CD4-positive, alpha-beta T cell (primary cell): ENCODE results near the gene SELPLG. TPM values are rescaled to one million over a fixed set of nuclear protein-coding genes. Genes with fewer than 3 reads are reported as not detected.

Source experiments
- ATAC-seq: fragments of 200-7000 bp; cut with Tn5 transposase; one replicate; pipeline ENCODE4 v1.10.0; 2022; ENCODE audit warnings: mild to moderate bottlenecking; ENCODE audit not compliant: poor library complexity
- CTCF ChIA-PET: fragments of 350-600 bp; sonication (Branson Sonifier 250); formaldehyde crosslinking; loops from one replicate; lab custom pipeline; 2021; ENCODE audit warnings: antibody characterized with exemption, inconsistent platforms; lab: Charles Lee
- POLR2A ChIA-PET: fragments of 350-600 bp; sonication (Branson Sonifier 250); formaldehyde crosslinking; loops from one replicate; lab custom pipeline; 2021; ENCODE audit warnings: antibody characterized with exemption, inconsistent platforms; lab: Charles Lee
- DNase-seq, 14 experiments: peaks; one replicate each; pipeline ENCODE4 v3.0.0-alpha.2; 2013 to 2020; ENCODE audit warnings: mixed read lengths in 2 of 14
- H3K27ac ChIP-seq, 2 donors: one replicate each; pipeline versions ENCODE4 v1.5.1 to v1.7.0; 2013; ENCODE audit warnings: low read length in 2 of 2, low read depth in 1 of 2, mild to moderate bottlenecking in 1 of 2
- H3K27me3 ChIP-seq, 2 experiments: 1 replicate in 1 of 2; 2 replicates in 1 of 2; pipeline versions ENCODE4 v1.6.1 to v1.7.0; 2013; ENCODE audit warnings: low read length in 2 of 2, control low read depth in 1 of 2, mild to moderate bottlenecking in 1 of 2, moderate library complexity in 1 of 2; ENCODE audit not compliant: insufficient read depth in 2 of 2, control insufficient read depth in 1 of 2
- H3K36me3 ChIP-seq: one replicate; pipeline ENCODE4 v1.6.1; 2013; ENCODE audit warnings: low read length, control low read depth; ENCODE audit not compliant: insufficient read depth
- H3K4me1 ChIP-seq: one replicate; pipeline ENCODE4 v1.6.1; 2013; ENCODE audit warnings: low read length, control low read depth; ENCODE audit not compliant: insufficient read depth
- H3K4me3 ChIP-seq: one replicate; pipeline ENCODE4 v1.5.1; 2013; ENCODE audit warnings: mild to moderate bottlenecking, low read length, moderate library complexity
- H3K9me3 ChIP-seq, 2 experiments: 1 replicate in 1 of 2; 2 replicates in 1 of 2; pipeline versions ENCODE4 v1.6.1 to v1.7.0; 2013; ENCODE audit warnings: low read length in 2 of 2, mild to moderate bottlenecking in 2 of 2, control low read depth in 1 of 2, moderate library complexity in 1 of 2; ENCODE audit not compliant: control insufficient read depth in 1 of 2, insufficient read depth in 1 of 2
- H3K27ac Mint-ChIP-seq: one replicate; pipeline ENCODE4 v1.8.0; 2020; ENCODE audit warnings: mixed read lengths
- H3K27me3 Mint-ChIP-seq: one replicate; pipeline ENCODE4 v1.8.0; 2021; ENCODE audit warnings: mixed read lengths
- H3K36me3 Mint-ChIP-seq: one replicate; pipeline ENCODE4 v1.8.0; 2021; ENCODE audit warnings: low read depth, mixed read lengths
- H3K4me1 Mint-ChIP-seq: one replicate; pipeline ENCODE4 v1.8.0; 2021; ENCODE audit warnings: low read depth, mixed read lengths
- H3K4me3 Mint-ChIP-seq: one replicate; pipeline ENCODE4 v1.8.0; 2020; ENCODE audit warnings: mild to moderate bottlenecking, mixed read lengths
- H3K9me3 Mint-ChIP-seq: one replicate; pipeline ENCODE4 v1.8.0; 2020; ENCODE audit warnings: mixed read lengths
- CTCF ChIP-seq: fragments of 200-600 bp; IDR thresholded peaks from one replicate; pipeline ENCODE4 v1.8.0; 2022; ENCODE audit warnings: antibody characterized with exemption, mild to moderate bottlenecking
- intact Hi-C, 2 experiments: fragments of 100-400 bp; cut with DNase I in 1 of 2; cut with micrococcal nuclease in 1 of 2; formaldehyde crosslinking; loops; one replicate each; pipeline versions ENCODE4 v1.15.1 to v1.9.0; 2023 to 2025; cut with DNase I, micrococcal nuclease
- total RNA-seq, 174 experiments: library from RNA in 2 of 174; stranded (reverse) in 2 of 174; gene quantifications; one replicate each; pipeline ENCODE4 v1.2.3 and lab custom pipeline; 2021 to 2026

The SELPLG gene
- total RNA-seq, 2 experiments from 2014 or later: 25.7 to 27.8 TPM

- no peaks in the 10 kb centered on the region for H3K36me3 ChIP-seq
- ATAC-seq (peak; percentile 33), DNase-seq (peak in 13 of 14 experiments; percentile 32 to 87 (median 46))
- H3K27ac Mint-ChIP-seq: peak overlapping the region; percentile 51
- H3K4me3 ChIP-seq: no peak overlapping the region
- no peak overlapping the region for H3K4me3 Mint-ChIP-seq
- peaks cover 26% of the 10 kb centered on the region for H3K4me1 ChIP-seq
- intact Hi-C loops: no loop called here
- POLR2A ChIA-PET: interaction anchor here (1.8 kb wide), 1 partner anchor 50 kb away, joined by 7 read pairs; the partner anchor contains the start of genes ISCU and SART3
- H3K9me3 Mint-ChIP-seq: no peaks in the 10 kb centered on the region
- no peaks in the 10 kb centered on the region for H3K27me3 Mint-ChIP-seq
- H3K27me3 ChIP-seq: no peaks in the 10 kb centered on the region
- CTCF ChIA-PET: interaction anchor here (0.8 kb wide), 1 partner anchor 22 kb away, joined by 4 read pairs; no protein-coding TSS in a partner anchor
- peaks cover 0 to 12% of the 10 kb centered on the region in 2 experiments for H3K9me3 ChIP-seq
- TF ChIP-seq CTCF: peak; percentile 55
- peaks cover 17% of the 10 kb centered on the region for H3K4me1 Mint-ChIP-seq
- H3K36me3 Mint-ChIP-seq: peaks cover 13% of the 10 kb centered on the region
- no peak overlapping the region for H3K27ac ChIP-seq
Measured at GRCh38 chr12:108611884-108612415, 21.7 kb downstream of the SELPLG start.

DNA sequence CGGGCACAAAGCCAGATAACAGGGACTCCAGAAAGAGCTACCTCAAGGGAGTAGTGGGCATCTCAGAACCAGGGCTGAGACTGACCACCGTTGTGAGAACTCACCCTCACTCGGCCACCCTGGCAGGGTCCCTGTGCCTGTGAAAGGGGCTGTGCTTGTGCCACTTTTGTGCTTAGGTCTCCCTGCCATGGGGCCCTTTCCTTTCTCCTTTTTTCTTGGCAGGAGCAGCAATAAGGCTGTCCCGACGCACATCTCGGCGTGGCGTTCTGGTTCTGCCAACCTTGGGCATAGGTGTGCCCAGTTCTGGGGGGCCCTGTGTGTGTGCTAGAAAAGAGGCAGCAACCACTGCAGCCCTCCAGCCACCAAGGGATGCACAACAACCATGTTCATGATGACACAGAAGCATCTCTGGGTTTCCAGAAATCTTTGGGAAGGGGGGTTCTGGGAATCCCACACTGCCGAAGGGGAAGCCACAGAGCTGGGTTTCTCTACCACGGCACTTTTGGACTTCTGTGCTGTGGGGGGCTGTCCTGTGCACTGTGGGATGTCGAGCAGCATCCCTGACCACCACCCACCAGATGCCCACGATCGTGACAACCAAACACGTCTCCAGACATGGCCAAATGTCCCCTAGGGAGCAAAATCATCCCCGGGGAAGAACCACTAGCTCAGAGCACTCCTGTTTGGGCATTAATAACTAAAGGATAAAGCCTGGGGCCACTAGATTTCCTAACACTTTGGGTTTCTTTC, 22.7 kb downstream of the SELPLG start:
- Histone ChIP-seq H3K36me3 (no peaks in the 10 kb centered on the region), H3K9me3 (peaks cover 0 to 6% of the 10 kb centered on the region in 2 experiments), H3K27me3 (no peaks in the 10 kb centered on the region), H3K4me1 (peaks cover 17% of the 10 kb centered on the region), H3K27ac (no peak overlapping the region), H3K4me3 (no peak overlapping the region)
- CTCF ChIA-PET: interaction anchor here (0.8 kb wide), 1 partner anchor 23 kb away, joined by 4 read pairs; no protein-coding TSS in a partner anchor
- Mint-ChIP-seq H3K27ac (no peak overlapping the region), H3K27me3 (no peaks in the 10 kb centered on the region), H3K9me3 (no peaks in the 10 kb centered on the region), H3K36me3 (peaks cover 4% of the 10 kb centered on the region), H3K4me1 (peaks cover 9% of the 10 kb centered on the region), H3K4me3 (no peak overlapping the region)
- POLR2A ChIA-PET: interaction anchor here (0.6 to 1.6 kb wide), 3 partner anchors 42 to 49 kb away, joined by 3 to 4 read pairs (median 3); partner anchors contain the start of gene ISCU
- intact Hi-C loops: no loop called here
- ATAC-seq: no peak
- TF ChIP-seq CTCF: no peak
- no peak for DNase-seq

- POLR2A ChIA-PET: interaction anchor here (0.9 to 1.6 kb wide), 2 partner anchors 42 to 48 kb away, joined by 3 to 4 read pairs; partner anchors contain the start of gene ISCU
- Histone ChIP-seq H3K27ac (no peak overlapping the region), H3K36me3 (no peaks in the 10 kb centered on the region), H3K27me3 (no peaks in the 10 kb centered on the region), H3K4me3 (no peak overlapping the region), H3K4me1 (peaks cover 16% of the 10 kb centered on the region), H3K9me3 (peaks cover 0 to 2% of the 10 kb centered on the region in 2 experiments)
- TF ChIP-seq CTCF: no peak
- H3K4me3 Mint-ChIP-seq: no peak overlapping the region
- ATAC-seq (no peak), DNase-seq (no peak)
- H3K9me3 Mint-ChIP-seq: no peaks in the 10 kb centered on the region
- CTCF ChIA-PET: no interaction called here
- H3K36me3 Mint-ChIP-seq: no peaks in the 10 kb centered on the region
- no peaks in the 10 kb centered on the region for H3K27me3 Mint-ChIP-seq
- no peak overlapping the region for H3K27ac Mint-ChIP-seq
- intact Hi-C loops: no loop called here
- peaks cover 9% of the 10 kb centered on the region for H3K4me1 Mint-ChIP-seq
Measured at GRCh38 chr12:108610336-108610815, 23.3 kb downstream of the SELPLG start.
